ENCODE data around the gene ANXA4. TPM values are rescaled to one million over a fixed set of nuclear protein-coding genes. Genes with fewer than 3 reads are reported as not detected.

ANXA4 gene
- total RNA-seq, 1 donor from 2014 or later, result 2,875 TPM

GRCh38 chr2:69846182-69847067 lies 104.5 kb downstream of the ANXA4 start:
- DNase-seq (ENCODE audit: low spot score), result no peak

GRCh38 chr2:69847068-69847828 lies 105.3 kb downstream of the ANXA4 start:
- DNase-seq (ENCODE audit: low spot score), result no peak

GRCh38 chr2:69848186-69848790 lies 106.4 kb downstream of the ANXA4 start:
- DNase-seq (ENCODE audit: low spot score), result no peak

GRCh38 chr2:69858261-69858660 lies 116.3 kb downstream of the ANXA4 start:
- DNase-seq (ENCODE audit: low spot score), result no peak

GRCh38 chr2:69863298-69863697 lies 121.4 kb downstream of the ANXA4 start:
- no peak for DNase-seq (ENCODE audit: low spot score)

Other genes with a start within 250 kb of the ANXA4 start
- gene AAK1, start 98.4 kb upstream of the ANXA4 start, total RNA-seq, result 83.4 TPM
- 29.0 TPM for gene GMCL1, start 87.5 kb downstream of the ANXA4 start, total RNA-seq
- gene SNRNP27, start 151.8 kb downstream of the ANXA4 start, total RNA-seq, result 43.4 TPM
- gene MXD1, start 173.0 kb downstream of the ANXA4 start, total RNA-seq, result 13.7 TPM
- 1.1 TPM for gene ASPRV1, start 219.5 kb downstream of the ANXA4 start, total RNA-seq